GM18858 (cell line): ENCODE measurements around the gene SOBP.

Experiments used
- ATAC-seq: cut with Tn5 transposase; IDR thresholded peaks from one replicate; pipeline ENCODE4 v1.9.1; 2021; ENCODE audit not compliant: unreplicated experiment

The SOBP gene

GRCh38 chr6:107708435-107708834 is 218.5 kb downstream of the SOBP start:
- ATAC-seq = no peak

- no peak for ATAC-seq
Observed at GRCh38 chr6:107709341-107709740, 219.4 kb downstream of the SOBP start.
